Osteocyte (in vitro differentiated cells): Measurements from ENCODE around the gene TP73. TPM values are rescaled to one million over a fixed set of nuclear protein-coding genes. Genes with fewer than 3 reads are reported as not detected.
"Not testable (repeated sequence)": the region's sequence is repeated elsewhere in the genome, so short reads cannot be mapped to it uniquely, and the experiment has no call there.

Source experiments
- DNase-seq: peaks from one replicate; pipeline ENCODE4 v3.0.0; 2021; ENCODE audit warnings: mixed read lengths; ENCODE audit not compliant: unreplicated experiment; ENCODE audit errors: extremely low spot score
- H3K27ac Mint-ChIP-seq: one replicate; pipeline ENCODE4 v1.8.0; 2021; ENCODE audit warnings: mild to moderate bottlenecking, mixed read lengths; ENCODE audit not compliant: unreplicated experiment
- H3K27me3 Mint-ChIP-seq: one replicate; pipeline ENCODE4 v1.8.0; 2021; ENCODE audit warnings: mixed read lengths; ENCODE audit not compliant: unreplicated experiment
- H3K36me3 Mint-ChIP-seq: one replicate; pipeline ENCODE4 v1.8.0; 2021; ENCODE audit warnings: mixed read lengths; ENCODE audit not compliant: unreplicated experiment
- H3K4me1 Mint-ChIP-seq: one replicate; pipeline ENCODE4 v1.8.0; 2021; ENCODE audit warnings: mixed read lengths; ENCODE audit not compliant: unreplicated experiment
- H3K4me3 Mint-ChIP-seq: one replicate; pipeline ENCODE4 v1.8.0; 2021; ENCODE audit warnings: mild to moderate bottlenecking, moderate library complexity, mixed read lengths; ENCODE audit not compliant: unreplicated experiment
- H3K9me3 Mint-ChIP-seq: one replicate; pipeline ENCODE4 v1.8.0; 2021; ENCODE audit warnings: mixed read lengths; ENCODE audit not compliant: unreplicated experiment
- total RNA-seq: library from RNA; stranded (reverse); gene quantifications from 2 replicates; pipeline ENCODE4 v1.2.1, GENCODE V29; 2021
- TF ChIP-seq, protein P1 (sequence below): fragments of 200-600 bp; sonication (generic); IDR thresholded peaks from 2 replicates; pipeline ENCODE4 v1.5.0; 2021; ENCODE audit warnings: antibody characterized with exemption, mild to moderate bottlenecking, moderate library complexity

TP73 gene
- total RNA-seq, 1 donor from 2014 or later = 0.24 TPM

DNA sequence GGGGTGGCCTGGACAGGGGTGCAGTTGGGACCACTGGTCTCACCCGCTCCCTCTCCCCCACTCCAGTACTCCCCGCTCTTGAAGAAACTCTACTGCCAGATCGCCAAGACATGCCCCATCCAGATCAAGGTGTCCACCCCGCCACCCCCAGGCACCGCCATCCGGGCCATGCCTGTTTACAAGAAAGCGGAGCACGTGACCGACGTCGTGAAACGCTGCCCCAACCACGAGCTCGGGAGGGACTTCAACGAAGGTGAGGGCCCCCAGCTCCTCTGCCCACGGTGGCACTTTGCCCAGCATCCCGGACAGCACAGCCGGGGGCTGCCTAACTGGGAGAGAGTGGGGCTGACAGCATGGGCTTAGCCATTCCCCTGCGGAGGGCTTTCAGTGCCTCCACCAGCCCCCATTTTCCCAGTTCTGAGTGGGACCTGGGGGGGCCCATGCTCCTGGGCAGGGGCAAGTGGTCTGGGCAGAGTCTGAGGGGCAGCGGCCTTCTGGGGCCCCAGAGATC lies 69.7 kb downstream of the TP73 start:
- DNase-seq = no peak
- TF ChIP-seq, protein P1, sequence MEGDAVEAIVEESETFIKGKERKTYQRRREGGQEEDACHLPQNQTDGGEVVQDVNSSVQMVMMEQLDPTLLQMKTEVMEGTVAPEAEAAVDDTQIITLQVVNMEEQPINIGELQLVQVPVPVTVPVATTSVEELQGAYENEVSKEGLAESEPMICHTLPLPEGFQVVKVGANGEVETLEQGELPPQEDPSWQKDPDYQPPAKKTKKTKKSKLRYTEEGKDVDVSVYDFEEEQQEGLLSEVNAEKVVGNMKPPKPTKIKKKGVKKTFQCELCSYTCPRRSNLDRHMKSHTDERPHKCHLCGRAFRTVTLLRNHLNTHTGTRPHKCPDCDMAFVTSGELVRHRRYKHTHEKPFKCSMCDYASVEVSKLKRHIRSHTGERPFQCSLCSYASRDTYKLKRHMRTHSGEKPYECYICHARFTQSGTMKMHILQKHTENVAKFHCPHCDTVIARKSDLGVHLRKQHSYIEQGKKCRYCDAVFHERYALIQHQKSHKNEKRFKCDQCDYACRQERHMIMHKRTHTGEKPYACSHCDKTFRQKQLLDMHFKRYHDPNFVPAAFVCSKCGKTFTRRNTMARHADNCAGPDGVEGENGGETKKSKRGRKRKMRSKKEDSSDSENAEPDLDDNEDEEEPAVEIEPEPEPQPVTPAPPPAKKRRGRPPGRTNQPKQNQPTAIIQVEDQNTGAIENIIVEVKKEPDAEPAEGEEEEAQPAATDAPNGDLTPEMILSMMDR = no peak
- Mint-ChIP-seq H3K4me3 (no peak overlapping the region), H3K27ac (no peak overlapping the region), H3K9me3 (no peaks in the 10 kb centered on the region), H3K36me3 (no peaks in the 10 kb centered on the region), H3K27me3 (no peaks in the 10 kb centered on the region), H3K4me1 (peaks cover 2% of the 10 kb centered on the region)

DNA sequence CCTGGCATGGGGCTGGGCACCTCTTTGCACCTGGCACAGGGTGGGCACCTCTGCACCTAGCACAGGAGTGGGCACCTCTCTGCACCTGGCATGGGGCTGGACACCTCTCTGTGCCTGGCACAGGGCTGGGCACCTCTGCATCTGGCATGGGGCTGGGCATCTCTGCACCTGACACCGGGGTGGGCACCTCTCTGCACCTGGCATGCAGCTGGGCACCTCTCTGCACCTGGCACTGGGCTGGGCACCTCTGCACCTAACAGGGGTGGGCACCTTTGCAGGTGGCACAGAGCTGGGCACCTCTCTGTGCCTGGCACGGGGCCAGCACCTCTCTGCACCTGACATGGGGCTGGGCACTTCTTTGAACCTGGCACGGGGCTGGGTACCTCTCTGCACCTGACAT lies 70.5 kb downstream of the TP73 start:
- no peaks in the 10 kb centered on the region for H3K9me3 Mint-ChIP-seq
- no peak overlapping the region for H3K4me3 Mint-ChIP-seq
- no peak overlapping the region for H3K27ac Mint-ChIP-seq
- peaks cover 2% of the 10 kb centered on the region for H3K4me1 Mint-ChIP-seq
- TF ChIP-seq, protein P1 = no peak
- no peaks in the 10 kb centered on the region for H3K27me3 Mint-ChIP-seq
- no peak for DNase-seq
- H3K36me3 Mint-ChIP-seq = no peaks in the 10 kb centered on the region

DNA sequence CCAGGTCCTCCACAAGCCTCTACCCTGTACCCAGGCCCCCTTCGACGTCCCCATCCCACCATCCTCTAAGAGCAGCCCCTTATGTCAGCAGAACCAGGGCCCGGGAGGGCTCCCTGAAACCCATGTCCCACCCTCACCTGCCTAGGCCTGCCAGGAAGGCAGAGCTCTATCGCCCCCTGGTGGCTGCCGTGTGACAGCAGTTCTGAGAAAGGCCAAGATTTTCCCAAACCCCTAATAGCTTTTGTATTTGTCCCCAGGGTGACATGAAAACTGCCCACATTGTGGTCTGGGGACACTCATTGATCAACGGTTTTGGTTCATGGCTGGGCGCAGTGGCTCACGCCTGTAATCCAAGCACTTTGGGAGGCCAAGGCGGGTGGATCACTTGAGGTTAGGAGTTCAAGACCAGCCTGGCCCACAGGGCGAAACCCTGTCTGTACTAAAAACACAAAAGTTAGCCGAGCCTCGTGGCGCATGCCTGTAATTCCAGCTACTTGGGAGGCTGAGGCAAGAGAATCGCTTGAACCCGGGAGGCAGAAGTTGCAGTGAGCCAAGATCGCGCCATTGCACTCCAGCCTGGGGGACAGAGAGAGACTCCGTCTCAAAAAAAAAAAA lies 72.2 kb downstream of the TP73 start:
- not testable (repeated sequence) for H3K36me3 Mint-ChIP-seq, H3K4me1 Mint-ChIP-seq, H3K4me3 Mint-ChIP-seq, H3K27ac Mint-ChIP-seq, H3K27me3 Mint-ChIP-seq, H3K9me3 Mint-ChIP-seq
- TF ChIP-seq, protein P1 = peak; percentile 96
- DNase-seq = peak; percentile 91

DNA sequence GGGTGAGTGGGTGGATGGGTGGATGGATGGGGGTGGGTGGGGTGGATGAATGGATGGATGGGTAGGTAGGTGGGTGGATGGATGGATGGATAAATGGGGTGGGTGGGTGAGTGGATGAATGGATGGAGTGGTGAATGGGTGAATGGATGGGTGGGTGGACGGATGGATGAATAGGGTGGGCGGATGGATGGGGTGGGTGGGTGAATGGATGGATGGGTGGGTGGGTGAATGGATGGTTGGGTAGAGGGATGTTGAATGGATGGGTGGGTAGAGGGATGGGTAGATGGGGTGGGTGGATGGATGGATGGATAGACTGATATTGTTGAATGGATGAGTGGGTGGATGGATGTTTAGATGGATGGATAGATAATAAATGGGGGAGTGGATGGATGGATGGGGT lies 73.0 kb downstream of the TP73 start:
- Mint-ChIP-seq H3K36me3 (no peaks in the 10 kb centered on the region), H3K27ac (no peak overlapping the region), H3K9me3 (no peaks in the 10 kb centered on the region), H3K27me3 (no peaks in the 10 kb centered on the region), H3K4me1 (peaks cover 2% of the 10 kb centered on the region), H3K4me3 (no peak overlapping the region)
- TF ChIP-seq, protein P1 = no peak
- no peak for DNase-seq

DNA sequence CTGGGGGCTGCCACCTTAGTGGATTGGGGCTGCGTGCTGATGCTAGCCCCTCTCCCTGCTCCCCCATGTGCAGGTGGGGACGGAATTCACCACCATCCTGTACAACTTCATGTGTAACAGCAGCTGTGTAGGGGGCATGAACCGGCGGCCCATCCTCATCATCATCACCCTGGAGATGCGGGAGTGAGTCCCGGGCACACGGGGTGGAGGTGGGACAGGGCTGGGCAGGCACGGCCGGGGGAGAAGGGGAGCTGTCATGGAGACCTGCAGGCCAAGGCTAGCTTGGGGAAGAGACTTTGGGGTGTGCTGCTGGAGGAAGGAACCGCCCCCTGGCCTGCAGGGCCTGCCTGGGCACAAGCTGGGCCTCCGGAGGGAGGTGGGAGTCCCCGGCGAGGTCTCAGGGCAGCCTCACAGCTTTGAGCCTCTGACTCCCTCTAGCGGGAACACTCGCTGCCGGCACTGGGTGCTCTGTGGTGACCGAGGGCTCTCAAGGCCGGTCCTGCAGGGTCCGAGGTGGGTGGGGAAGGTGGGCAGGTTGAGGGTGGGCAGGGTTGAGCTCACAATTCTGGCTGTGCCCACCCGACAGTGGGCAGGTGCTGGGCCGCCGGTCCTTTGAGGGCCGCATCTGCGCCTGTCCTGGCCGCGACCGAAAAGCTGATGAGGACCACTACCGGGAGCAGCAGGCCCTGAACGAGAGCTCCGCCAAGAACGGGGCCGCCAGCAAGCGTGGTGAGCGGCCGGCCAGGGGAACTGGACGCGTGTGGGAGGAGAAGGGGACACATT lies 74.9 kb downstream of the TP73 start:
- Mint-ChIP-seq H3K27ac (no peak overlapping the region), H3K4me1 (peaks cover 6% of the 10 kb centered on the region), H3K4me3 (no peak overlapping the region), H3K9me3 (no peaks in the 10 kb centered on the region), H3K27me3 (no peaks in the 10 kb centered on the region), H3K36me3 (no peaks in the 10 kb centered on the region)
- TF ChIP-seq, protein P1 = peak; percentile 34
- DNase-seq = no peak
